Activated CD4-positive, alpha-beta T cell treated with anti-CD3 and anti-CD28 coated beads, Interleukin-2, amount 50 U/mL, for 1 hour (primary cell): ENCODE measurements around the gene AGFG1.
"Not testable (repeated sequence)": the region's sequence is repeated elsewhere in the genome, so short reads cannot be mapped to it uniquely, and the experiment has no call there.

Source experiments
- DNase-seq: peaks from one replicate; pipeline ENCODE4 v3.0.0-alpha.2; 2020

Gene AGFG1

GRCh38 chr2:227503433-227504406, 31.8 kb downstream of the AGFG1 start:
- no peak for DNase-seq

GRCh38 chr2:227504700-227505099, 32.7 kb downstream of the AGFG1 start:
- no peak for DNase-seq

GRCh38 chr2:227506456-227506855, 34.5 kb downstream of the AGFG1 start:
- no peak for DNase-seq

GRCh38 chr2:227507963-227508362, 36.0 kb downstream of the AGFG1 start:
- DNase-seq: no peak

DNA sequence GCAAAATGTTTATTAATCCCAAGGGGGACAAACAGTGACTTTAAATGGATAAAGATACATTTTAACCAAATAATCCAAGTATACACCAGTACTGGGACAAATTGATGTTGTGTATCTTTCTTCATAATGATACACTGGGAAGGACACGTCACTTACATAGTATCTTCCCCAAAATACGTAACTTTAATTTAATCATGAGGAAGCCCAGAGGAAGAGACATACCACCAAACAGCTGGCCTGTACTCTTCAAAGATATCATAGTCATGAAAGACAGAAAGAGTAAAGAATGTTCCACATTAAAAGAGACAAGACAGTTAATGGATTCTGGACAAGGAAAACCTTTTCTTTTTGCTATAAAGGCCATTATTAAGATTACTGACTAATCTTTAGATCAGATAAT, 37.1 kb downstream of the AGFG1 start:
- no peak for DNase-seq

DNA sequence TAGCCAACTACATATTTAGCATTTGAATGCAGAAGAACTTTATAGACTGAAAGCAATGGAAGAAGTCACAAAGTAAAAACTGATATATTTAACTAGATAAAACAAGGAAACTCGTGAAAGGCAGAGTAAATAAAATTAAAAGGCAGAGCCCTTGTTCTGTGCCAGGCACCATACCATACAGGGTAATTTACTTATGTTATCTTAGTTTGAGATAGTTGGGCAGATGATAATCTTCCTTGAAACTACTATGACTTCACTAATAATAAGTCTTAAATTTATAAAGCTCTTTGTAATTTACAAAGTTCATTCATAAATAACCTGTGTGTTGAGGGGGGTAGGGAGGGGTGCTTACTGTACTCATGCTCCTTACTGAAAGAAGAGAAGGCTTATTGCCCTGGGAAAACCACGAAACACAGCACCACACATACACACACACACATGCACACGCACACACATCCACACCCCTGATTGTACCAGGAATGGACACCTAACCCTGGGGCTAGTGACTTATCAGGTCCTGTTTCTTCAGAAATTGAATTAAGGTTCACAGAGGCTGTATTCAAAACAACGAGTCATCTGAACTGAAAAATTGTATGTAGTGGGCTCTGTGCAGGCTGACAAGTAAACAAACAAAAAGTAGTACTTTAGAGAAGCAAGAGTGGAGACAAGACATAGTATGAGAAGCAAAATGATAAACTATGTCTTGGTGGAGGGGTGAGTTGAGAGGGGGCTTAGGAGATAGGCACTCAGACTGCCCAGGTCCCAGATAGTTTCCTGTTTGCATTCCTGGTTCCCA, 38.1 kb downstream of the AGFG1 start:
- no peak for DNase-seq

GRCh38 chr2:227510620-227510958, 38.6 kb downstream of the AGFG1 start:
- no peak for DNase-seq

- DNase-seq: no peak
These were observed 39.4 kb downstream of the AGFG1 start for GRCh38 chr2:227511239-227511930.

GRCh38 chr2:227511955-227512354, 40.0 kb downstream of the AGFG1 start:
- no peak for DNase-seq

GRCh38 chr2:227513113-227513512, 41.2 kb downstream of the AGFG1 start:
- no peak for DNase-seq

DNA sequence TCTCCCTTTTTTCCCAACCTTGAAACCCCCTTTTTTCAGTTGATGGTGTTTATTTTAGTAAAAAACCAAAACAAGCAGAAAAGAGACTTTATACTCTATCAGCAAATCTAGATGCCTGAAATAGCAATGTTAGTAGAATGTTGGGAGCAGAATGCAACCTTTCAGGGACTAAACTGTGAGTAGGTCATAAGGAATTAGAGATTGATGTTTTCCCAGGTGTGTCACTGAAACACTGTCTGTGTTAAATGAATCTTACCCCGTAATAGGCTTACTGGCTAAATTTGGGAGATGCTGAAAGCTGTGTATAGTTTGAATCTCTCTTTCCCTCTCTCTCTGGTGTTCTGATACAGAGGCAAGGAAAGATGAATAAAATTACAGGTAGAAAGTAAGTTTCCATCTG, 43.8 kb downstream of the AGFG1 start:
- DNase-seq: no peak

DNA sequence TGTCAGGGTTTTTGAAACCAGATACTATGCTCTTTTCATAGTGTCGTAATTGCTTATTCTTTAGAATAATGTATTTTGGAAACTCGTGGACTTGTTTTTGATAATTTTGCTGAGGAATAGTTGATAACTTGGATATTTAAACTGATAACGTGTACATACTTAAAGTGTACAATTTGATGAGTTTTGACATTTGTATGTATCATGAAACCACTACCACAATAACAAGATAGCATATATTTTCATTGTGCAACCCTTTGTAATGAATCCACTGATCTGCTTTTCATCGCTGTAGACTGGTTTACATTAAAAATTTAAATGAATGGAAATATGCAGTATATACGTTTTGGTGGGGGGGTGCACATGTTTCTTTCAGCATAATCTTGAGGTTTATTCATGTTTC, 45.8 kb downstream of the AGFG1 start:
- DNase-seq: no peak

GRCh38 chr2:227518278-227518865, 46.4 kb downstream of the AGFG1 start:
- not testable (repeated sequence) for DNase-seq

DNA sequence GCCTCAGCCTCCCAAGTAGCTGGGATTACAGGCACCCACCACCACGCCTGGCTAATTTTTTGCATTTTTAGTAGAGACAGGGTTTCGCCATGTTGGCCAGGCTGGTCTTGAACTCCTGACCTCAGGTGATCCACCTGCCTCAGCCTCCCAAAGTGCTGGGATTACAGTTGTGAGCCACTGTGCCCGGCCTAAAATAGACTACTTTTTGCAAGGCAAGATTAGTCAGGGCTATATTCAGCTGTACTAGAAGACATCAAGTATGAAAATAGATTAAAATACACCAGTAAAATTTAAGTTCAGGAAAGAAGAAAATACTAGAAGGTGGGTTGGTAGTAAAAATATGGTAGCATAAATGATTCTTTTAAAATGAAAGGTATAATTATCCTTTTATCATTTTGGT, 49.2 kb downstream of the AGFG1 start:
- not testable (repeated sequence) for DNase-seq

DNA sequence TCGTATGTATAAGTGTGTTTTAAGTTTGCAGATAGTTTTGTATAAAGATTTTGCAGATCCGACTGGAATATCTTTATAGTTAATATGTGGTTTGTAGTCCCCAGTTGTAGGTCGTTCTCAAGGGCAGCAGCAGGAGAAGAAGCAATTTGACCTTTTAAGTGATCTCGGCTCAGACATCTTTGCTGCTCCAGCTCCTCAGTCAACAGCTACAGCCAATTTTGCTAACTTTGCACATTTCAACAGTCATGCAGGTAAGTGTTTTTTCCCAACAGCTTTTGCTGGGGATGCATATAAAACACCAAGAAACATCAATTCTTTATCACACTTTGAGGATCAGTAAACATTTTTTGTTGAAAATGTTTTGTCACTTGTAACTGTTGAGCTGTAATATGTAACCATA, 52.7 kb downstream of the AGFG1 start:
- DNase-seq: no peak

DNA sequence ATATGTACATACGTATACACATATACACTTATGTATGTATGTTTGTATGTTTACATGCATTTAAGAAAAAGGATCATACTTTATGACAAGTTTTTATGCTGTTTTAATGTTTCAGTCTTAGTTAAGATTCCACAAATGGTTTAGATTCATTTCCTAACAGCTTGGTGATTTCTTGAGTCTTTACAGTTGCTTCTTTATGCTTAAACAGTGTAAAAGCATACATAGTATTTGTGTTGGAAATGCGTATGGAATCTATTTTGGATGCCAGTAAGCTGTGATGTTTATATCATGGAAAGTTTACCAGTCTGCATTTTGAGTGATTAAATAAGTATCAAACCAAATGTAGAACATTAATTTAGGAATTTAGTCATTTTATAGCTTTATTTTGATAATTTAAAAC, 55.4 kb downstream of the AGFG1 start:
- DNase-seq: no peak

DNA sequence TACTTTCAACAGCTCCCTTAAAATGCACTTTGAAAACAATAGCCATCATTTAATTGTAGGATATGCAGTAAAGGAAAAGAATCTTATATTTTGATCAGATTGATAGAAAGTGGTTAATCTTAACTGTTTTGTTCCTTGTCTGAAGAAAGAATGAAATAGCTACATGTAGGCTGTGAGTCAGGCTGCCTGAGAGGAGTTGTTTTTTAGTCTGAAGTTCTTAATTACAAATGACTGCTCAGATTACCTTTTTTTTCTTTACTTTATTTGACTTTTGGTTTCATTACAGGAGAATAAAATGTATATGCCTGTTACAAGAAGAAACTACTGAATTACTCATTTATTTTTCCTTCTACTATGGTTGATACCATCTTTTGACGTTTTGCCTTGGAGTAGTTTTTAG, 56.8 kb downstream of the AGFG1 start:
- DNase-seq: no peak

DNA sequence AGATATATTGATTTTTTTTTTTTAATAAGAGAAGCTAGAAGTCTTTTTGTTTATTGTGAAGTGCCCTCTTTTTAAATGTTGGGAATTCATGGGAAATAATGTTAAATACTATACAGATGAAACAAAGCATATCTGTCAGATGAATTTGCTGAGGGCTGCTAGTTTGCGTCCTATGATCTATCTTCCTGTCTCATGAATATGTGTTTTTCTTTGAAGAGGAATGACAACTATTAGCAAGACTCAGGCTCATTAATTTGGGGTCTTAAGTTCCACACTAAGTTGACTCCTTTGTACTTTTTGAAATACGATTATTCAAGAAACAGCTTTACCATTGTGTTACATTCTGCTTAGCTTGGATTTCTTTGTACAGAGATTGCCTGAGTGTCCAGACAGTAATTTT, 57.9 kb downstream of the AGFG1 start:
- no peak for DNase-seq

- DNase-seq: no peak
These were observed 62.8 kb downstream of the AGFG1 start for GRCh38 chr2:227534714-227535113.

DNA sequence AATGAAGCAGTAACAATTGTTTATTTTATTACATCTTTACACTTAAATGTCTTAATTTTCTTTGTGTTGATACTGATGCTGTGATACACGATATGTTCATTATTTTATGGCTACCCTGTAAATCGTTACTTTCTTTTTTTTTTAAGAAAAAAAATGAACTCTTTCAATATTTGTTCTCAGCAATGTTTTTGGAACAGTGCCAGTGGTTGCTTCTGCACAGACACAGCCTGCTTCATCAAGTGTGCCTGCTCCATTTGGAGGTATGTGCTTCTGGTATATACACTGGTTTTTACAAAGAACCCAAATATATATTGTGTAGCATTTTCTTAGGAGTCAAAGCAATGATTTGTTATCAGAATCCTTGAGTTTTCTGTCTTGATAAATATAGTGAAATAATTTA, 64.5 kb downstream of the AGFG1 start:
- no peak for DNase-seq

DNA sequence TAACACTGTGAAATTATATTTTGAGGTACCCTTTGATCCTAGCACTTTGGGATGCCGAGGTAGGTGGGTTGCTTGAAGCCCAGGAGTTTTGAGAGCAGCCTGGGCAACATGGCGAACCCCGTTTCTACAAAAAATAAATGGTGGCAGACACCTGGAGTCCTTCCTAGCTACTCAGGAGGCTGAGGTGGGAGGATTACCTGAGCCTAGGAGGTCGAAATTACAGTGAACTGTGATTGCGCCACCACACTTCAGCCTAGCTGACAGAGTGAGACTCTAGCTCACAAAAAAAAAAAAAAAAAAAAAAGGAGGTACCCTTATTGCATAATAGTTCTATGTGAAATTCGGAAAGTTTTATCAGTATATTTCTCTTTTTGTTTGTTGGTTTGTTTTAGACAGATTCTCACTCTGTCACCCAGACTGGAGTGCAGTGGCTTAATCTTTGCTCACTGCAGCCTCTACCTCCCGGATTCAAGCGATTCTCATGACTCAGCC, 67.6 kb downstream of the AGFG1 start:
- DNase-seq: no peak

DNA sequence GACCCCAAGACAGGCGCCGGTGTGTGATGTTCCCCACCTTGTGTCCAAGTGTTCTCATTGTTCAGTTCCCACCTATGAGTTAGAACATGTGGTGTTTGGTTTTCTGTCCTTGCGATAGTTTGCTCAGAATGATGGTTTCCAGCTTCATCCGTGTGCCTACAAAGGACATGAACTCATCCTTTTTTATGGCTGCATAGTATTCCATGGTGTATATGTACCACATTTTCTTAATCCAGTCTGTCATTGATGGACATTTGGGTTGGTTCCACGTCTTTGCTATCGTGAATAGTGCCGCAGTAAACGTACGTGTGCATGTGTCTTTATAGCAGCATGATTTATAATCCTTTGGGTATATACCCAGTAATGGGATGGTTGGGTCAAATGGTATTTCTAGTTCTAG, 68.4 kb downstream of the AGFG1 start:
- not testable (repeated sequence) for DNase-seq

DNA sequence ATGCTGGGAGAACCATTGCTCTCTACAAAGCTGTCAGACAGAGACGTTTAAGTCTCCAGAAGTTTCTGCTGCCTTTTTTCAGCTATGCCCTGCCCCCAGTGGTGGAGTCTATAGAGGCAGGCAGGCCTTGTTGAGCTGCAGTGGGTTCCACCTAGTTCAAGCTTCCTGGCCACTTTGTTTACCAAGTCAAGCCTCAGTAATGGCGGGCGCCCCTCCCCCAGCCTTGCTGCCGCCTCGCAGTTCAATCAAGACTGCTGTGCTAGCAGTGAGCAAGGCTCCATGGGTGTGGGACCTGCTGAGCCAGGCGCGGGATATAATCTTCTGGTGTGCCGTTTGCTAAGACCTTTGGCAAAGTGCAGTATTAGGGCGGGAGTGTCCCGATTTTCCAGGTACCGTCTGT, 74.0 kb downstream of the AGFG1 start:
- no peak for DNase-seq
